GM12878 (cell line): Measurements from ENCODE around the gene STK35. TPM values are rescaled to one million over a fixed set of nuclear protein-coding genes. Genes with fewer than 3 reads are reported as not detected.

ENCODE experiments used
- ATAC-seq: fragments of 200-7000 bp; cut with Tn5 transposase; 3 replicates; pipeline ENCODE4 v1.9.1; 2020; ENCODE audit warnings: mild to moderate bottlenecking, moderate library complexity
- BruUV-seq: library from RNA; stranded (reverse); fragments of 400-500 nt; replicated peaks from 2 replicates; lab custom pipeline; 2021; lab: Mats Ljungman, UMichigan
- CTCF ChIA-PET: fragments of 300-600 bp; sonication (Branson Sonifier 250); formaldehyde crosslinking; extraction: SDS; loops from one replicate; lab custom pipeline; 2021; ENCODE audit warnings: inconsistent platforms; lab: Yijun Ruan, JAX
- POLR2A ChIA-PET: fragments of 350-600 bp; formaldehyde crosslinking; extraction: SDS; loops from one replicate; lab custom pipeline; 2021; ENCODE audit warnings: inconsistent platforms; lab: Charles Lee
- RAD21 ChIA-PET: fragments of 300-600 bp; sonication (Branson Sonifier 250); formaldehyde crosslinking; loops from one replicate; lab custom pipeline; 2023; ENCODE audit warnings: antibody characterized with exemption; ENCODE audit not compliant: unreplicated experiment; lab: Charles Lee
- SMC1A ChIA-PET: fragments of 300-600 bp; sonication (Branson Sonifier 250); formaldehyde crosslinking; loops from one replicate; lab custom pipeline; 2023; ENCODE audit not compliant: unreplicated experiment, uncharacterized antibody; lab: Charles Lee
- DNase-seq: peaks from one replicate; pipeline ENCODE4 v3.0.0-alpha.2; 2011; ENCODE audit warnings: low read depth, low spot score
- FAIRE-seq: peaks from 3 replicates; lab custom pipeline; 2011; peaks lifted over from hg19 to GRCh38; lab: Jason Lieb, UNC
- H2AFZ ChIP-seq: 2 replicates; pipeline ENCODE4 v1.6.0; 2011; ENCODE audit warnings: low read depth, low read length, control low read depth; ENCODE audit not compliant: control insufficient read depth
- H3K27ac ChIP-seq: 2 replicates; pipeline ENCODE4 v1.5.1; 2011; ENCODE audit warnings: control low read depth; ENCODE audit not compliant: control insufficient read depth, insufficient read depth
- H3K27me3 ChIP-seq, 2 experiments: replicated peaks in 1 of 2; 2 replicates each; pipeline versions ENCODE4 v1.6.0 to v1.6.1; 2011; ENCODE audit warnings: low read length in 1 of 2; ENCODE audit not compliant: control insufficient read depth in 2 of 2, insufficient read depth in 2 of 2
- H3K36me3 ChIP-seq, 2 experiments: 2 replicates each; pipeline ENCODE4 v1.5.1; 2011; ENCODE audit warnings: low read length in 1 of 2; ENCODE audit not compliant: control insufficient read depth in 2 of 2, insufficient read depth in 2 of 2
- H3K4me1 ChIP-seq: 2 replicates; pipeline ENCODE4 v1.6.1; 2011; ENCODE audit warnings: mild to moderate bottlenecking, low read length, moderate library complexity, mixed read lengths; ENCODE audit not compliant: control insufficient read depth, insufficient read depth
- H3K4me2 ChIP-seq: 2 replicates; pipeline ENCODE4 v1.6.0; 2011; ENCODE audit warnings: control low read depth; ENCODE audit not compliant: control insufficient read depth, insufficient read depth
- H3K4me3 ChIP-seq: fragments of 200-600 bp; sonication (generic); 2 replicates; pipeline ENCODE4 v1.5.1; 2016
- H3K79me2 ChIP-seq: 2 replicates; pipeline ENCODE4 v1.6.0; 2011; ENCODE audit warnings: low read length; ENCODE audit not compliant: control insufficient read depth, insufficient read depth
- H3K9ac ChIP-seq: 2 replicates; pipeline ENCODE4 v1.8.0; 2011; ENCODE audit warnings: low read length, control low read depth, mixed read lengths; ENCODE audit not compliant: control insufficient read depth, insufficient read depth
- H3K9me3 ChIP-seq: replicated peaks from 3 replicates; pipeline ENCODE4 v1.5.1; 2011; ENCODE audit warnings: mild to moderate bottlenecking, low read length; ENCODE audit not compliant: control insufficient read depth, insufficient read depth
- H4K20me1 ChIP-seq: 2 replicates; pipeline ENCODE4 v1.6.0; 2011; ENCODE audit not compliant: control insufficient read depth, insufficient read depth
- BMI1 ChIP-seq: fragments of 450-650 bp; IDR thresholded peaks from 2 replicates; pipeline ENCODE4 v1.6.1; 2016; ENCODE audit warnings: mild to moderate bottlenecking, moderate library complexity, borderline replicate concordance
- BRCA1 ChIP-seq: IDR thresholded peaks from 2 replicates; pipeline ENCODE4 v1.6.1; 2011; ENCODE audit warnings: low read depth, low read length, improper control_type of control experiment
- CHD4 ChIP-seq: fragments of 200-600 bp; sonication (generic); IDR thresholded peaks from 2 replicates; pipeline ENCODE4 v1.6.1; 2016; ENCODE audit warnings: mild to moderate bottlenecking
- GABPA ChIP-seq: IDR thresholded peaks from 2 replicates; pipeline ENCODE4 v1.6.1; 2014; ENCODE audit warnings: antibody characterized with exemption, low read depth, mild to moderate bottlenecking, inconsistent platforms
- MEF2B ChIP-seq: fragments of 450-650 bp; IDR thresholded peaks from 2 replicates; pipeline ENCODE4 v1.6.1; 2018; ENCODE audit warnings: mild to moderate bottlenecking, moderate library complexity; ENCODE audit not compliant: partially characterized antibody, poor library complexity, severe bottlenecking
- NR2F1 ChIP-seq: fragments of 450-650 bp; conservative IDR thresholded peaks from 2 replicates; pipeline ENCODE4 v1.6.1; 2017; ENCODE audit warnings: mild to moderate bottlenecking
- SKIL ChIP-seq: fragments of 450-650 bp; IDR thresholded peaks from 2 replicates; pipeline ENCODE4 v1.6.1; 2017; ENCODE audit warnings: mild to moderate bottlenecking, low read depth, inconsistent platforms; ENCODE audit not compliant: poor library complexity, severe bottlenecking
- SP1 ChIP-seq: IDR thresholded peaks from one replicate; pipeline ENCODE4 v1.6.1; 2011; ENCODE audit warnings: low read depth, low read length
- WGBS: methylation state at CpG from one replicate; pipeline ENCODE4 v1.1.6; 2016; ENCODE audit warnings: low lambda C conversion rate; ENCODE audit not compliant: insufficient replicate concordance, insufficient coverage; ENCODE audit errors: missing lambda C conversion rate; 5-methylcytosine and 5-hydroxymethylcytosine counted together
- in situ Hi-C: fragments of 300-500 bp; cut with MboI; formaldehyde crosslinking; loops from 9 replicates; pipeline ENCODE4 v1.14.3; 2018; ENCODE audit warnings: mixed read lengths
- intact Hi-C: fragments of 100-400 bp; cut with micrococcal nuclease; formaldehyde crosslinking; loops from one replicate; pipeline ENCODE4 v1.14.2; 2022; ENCODE audit not compliant: unreplicated experiment
- polyA plus RNA-seq, 11 experiments: library from polyadenylated mRNA; depleted of rRNA in 4 of 11; unstranded in 6 of 11; stranded (reverse) in 5 of 11; fragments of >200 nt; fragmentation: Nextera tagmentation in 4 of 11; fragmentation: Illumina TruSeq in 1 of 11; extraction: Ambion mirVana in 4 of 11; extraction: Trizol in 1 of 11; gene quantifications; 1 replicate in 1 of 11; 2 replicates in 10 of 11; pipeline versions ENCODE4 v1.2.1 to v1.2.3, GENCODE V29; 2011 to 2016; ENCODE audit warnings: inconsistent platforms in 2 of 11, missing spikeins in 2 of 11, low read depth in 1 of 11
- total RNA-seq, 4 experiments: library from RNA; depleted of rRNA in 3 of 4; stranded (reverse); fragments of >200 nt in 3 of 4; fragmentation: Illumina TruSeq in 1 of 4; extraction: Trizol in 1 of 4; gene quantifications; 2 replicates each; pipeline versions ENCODE4 v1.2.1 to v1.2.3, GENCODE V29; 2013 to 2021

The STK35 gene
- total and polyA plus RNA-seq, 10 of the 15 experiments (the other 5 are each of a cell fraction or from before 2014, with no cell fraction given): 2.9 to 19.4 (median 9.6) TPM

DNA sequence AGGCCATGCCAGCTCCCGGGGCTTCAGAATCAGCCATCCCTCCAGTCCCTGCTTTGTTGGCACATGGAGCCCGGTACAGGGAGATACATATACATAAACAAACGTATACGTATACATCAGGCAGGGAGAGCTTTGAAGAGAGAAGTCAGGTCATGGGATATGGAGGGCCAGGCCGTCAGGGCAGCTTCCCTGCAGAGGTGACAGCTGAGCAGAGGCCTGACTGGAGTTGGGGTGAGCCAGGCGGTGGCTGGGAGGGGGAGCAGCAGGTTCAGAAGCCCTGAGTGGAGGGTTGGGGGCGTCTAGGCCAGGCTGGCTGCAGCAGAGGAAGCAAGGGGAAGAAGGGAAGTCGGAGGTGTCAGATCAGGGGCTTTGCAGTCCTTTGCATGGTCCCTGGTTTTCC lies 61.7 kb downstream of the STK35 start:
- Histone ChIP-seq H3K4me1 (no peaks in the 10 kb centered on the region), H3K4me3 (no peak overlapping the region), H3K9ac (no peak overlapping the region), H3K27ac (no peak overlapping the region), H4K20me1 (no peaks in the 10 kb centered on the region), H3K4me2 (no peak overlapping the region), H3K27me3 (no peaks in the 10 kb centered on the region; a peak in 1 of 4 replicates), H2AFZ (no peak overlapping the region), H3K79me2 (no peaks in the 10 kb centered on the region), H3K36me3 (no peaks in the 10 kb centered on the region), H3K9me3 (no peaks in the 10 kb centered on the region)
- ATAC-seq: no peak
- TF ChIP-seq MEF2B: no peak
- no peak for TF ChIP-seq GABPA
- TF ChIP-seq SP1: no peak
- TF ChIP-seq SKIL: no peak
- no peak for TF ChIP-seq BRCA1
- TF ChIP-seq BMI1: no peak
- TF ChIP-seq CHD4: no peak
- no peak for TF ChIP-seq NR2F1
- DNase-seq: no peak
- ChIA-PET CTCF (interaction anchor here (0.5 to 1.1 kb wide), 3 partner anchors 9 to 70 kb away, joined by 3 to 4 read pairs (median 3); no protein-coding TSS in a partner anchor), POLR2A (no interaction called here), RAD21 (interaction anchor here (1.3 kb wide), 1 partner anchor 9 kb away, joined by 4 read pairs; no protein-coding TSS in a partner anchor), SMC1A (interaction anchor here (1.0 kb wide), 1 partner anchor 198 kb away, joined by 3 read pairs; no protein-coding TSS in a partner anchor)
- 16% methylated on average over 8 of the region's 8 CpGs for whole genome bisulfite sequencing
- no TSS peak for BruUV-seq
- in situ Hi-C loops (no loop called here), intact Hi-C loops (no loop called here)
- no peak for FAIRE-seq
